SU-DHL-6 (cell line): ENCODE results near the gene P2RX6.

ENCODE experiments used
- H2AFZ ChIP-seq: fragments of 200-600 bp; sonication (generic); 2 replicates; pipeline ENCODE4 v1.6.1; 2014; ENCODE audit warnings: low read depth, mild to moderate bottlenecking, moderate library complexity, mixed read lengths, antibody characterized with exemption, low read length; ENCODE audit not compliant: severe bottlenecking
- H3F3A ChIP-seq: fragments of 200-600 bp; shearing (Covaris generic); 2 replicates; pipeline ENCODE4 v1.6.0; 2016; ENCODE audit warnings: antibody characterized with exemption, mild to moderate bottlenecking; ENCODE audit not compliant: insufficient read depth
- H3K27ac ChIP-seq: fragments of 200-600 bp; sonication (generic); 2 replicates; pipeline ENCODE4 v1.5.1; 2016; ENCODE audit warnings: low read depth, mild to moderate bottlenecking, low read length, moderate library complexity, mixed read lengths
- H3K27me3 ChIP-seq: fragments of 200-600 bp; sonication (generic), shearing (Covaris generic); 2 replicates; pipeline ENCODE4 v1.6.0; 2014; ENCODE audit warnings: mild to moderate bottlenecking, low read length
- H3K36me3 ChIP-seq: fragments of 200-600 bp; sonication (generic); 2 replicates; pipeline ENCODE4 v1.6.1; 2014; ENCODE audit warnings: mild to moderate bottlenecking, low read length, mixed read lengths
- H3K4me2 ChIP-seq: fragments of 300-600, 200-600 bp; shearing (Covaris generic), sonication (generic); 2 replicates; pipeline ENCODE4 v1.6.0; 2014; ENCODE audit warnings: low read length, low read depth, mild to moderate bottlenecking; ENCODE audit not compliant: poor library complexity, severe bottlenecking
- H3K4me3 ChIP-seq: fragments of 200-600 bp; sonication (generic); 2 replicates; pipeline ENCODE4 v1.5.1; 2014; ENCODE audit warnings: antibody characterized with exemption, low read length, mild to moderate bottlenecking, mixed read lengths; ENCODE audit not compliant: insufficient read depth, poor library complexity, severe bottlenecking
- H3K79me2 ChIP-seq: fragments of 200-600 bp; sonication (generic); 2 replicates; pipeline ENCODE4 v1.6.1; 2014; ENCODE audit warnings: mild to moderate bottlenecking, low read length, moderate library complexity; ENCODE audit not compliant: insufficient read depth
- H3K9ac ChIP-seq: fragments of 200-600 bp; sonication (generic); 2 replicates; pipeline ENCODE4 v1.7.0; 2014; ENCODE audit warnings: mild to moderate bottlenecking, low read length
- H3K9me2 ChIP-seq: fragments of 200-600 bp; sonication (generic); replicated peaks from 2 replicates; pipeline ENCODE4 v1.6.1; 2014; ENCODE audit warnings: low read length; ENCODE audit not compliant: insufficient read depth
- H3K9me3 ChIP-seq: fragments of 200-600 bp; sonication (generic); 2 replicates; pipeline ENCODE4 v1.6.1; 2014; ENCODE audit warnings: low read length, mixed read lengths; ENCODE audit not compliant: insufficient read depth
- H4K20me1 ChIP-seq: fragments of 200-600 bp; sonication (generic); 2 replicates; pipeline ENCODE4 v1.6.1; 2014; ENCODE audit warnings: low read depth, mild to moderate bottlenecking, antibody characterized with exemption, low read length, moderate library complexity, mixed read lengths
- CTCF ChIP-seq: fragments of 200-600 bp; sonication (generic); IDR thresholded peaks from one replicate; pipeline ENCODE4 v1.5.1; 2017; ENCODE audit warnings: antibody characterized with exemption, mild to moderate bottlenecking, low read length, moderate library complexity; ENCODE audit not compliant: insufficient read depth, poor library complexity, severe bottlenecking
- EZH2phosphoT487 ChIP-seq: fragments of 200-600 bp; sonication (generic), shearing (Covaris generic); conservative IDR thresholded peaks from 2 replicates; pipeline ENCODE4 v1.6.1; 2018; ENCODE audit warnings: mild to moderate bottlenecking, antibody characterized with exemption, low read length, moderate library complexity, mixed read lengths

P2RX6 gene

GRCh38 chr22:20972933-20973577 lies 41.9 kb upstream of the P2RX6 start:
- H3K27me3 ChIP-seq: no peaks in the 10 kb centered on the region
- no peak overlapping the region for H3K9ac ChIP-seq
- H3K4me2 ChIP-seq: no peak overlapping the region
- H3K27ac ChIP-seq: no peak overlapping the region
- no peaks in the 10 kb centered on the region for H3K9me2 ChIP-seq
- H3K79me2 ChIP-seq: no peaks in the 10 kb centered on the region
- H2AFZ ChIP-seq: no peak overlapping the region
- no peaks in the 10 kb centered on the region for H3K9me3 ChIP-seq
- H4K20me1 ChIP-seq: no peaks in the 10 kb centered on the region
- H3K4me3 ChIP-seq: no peak overlapping the region
- TF ChIP-seq EZH2phosphoT487 (no peak), CTCF (no peak)
- H3K36me3 ChIP-seq: no peaks in the 10 kb centered on the region
- no peaks in the 10 kb centered on the region for H3F3A ChIP-seq

GRCh38 chr22:20973634-20974286 lies 41.2 kb upstream of the P2RX6 start:
- H3K4me2 ChIP-seq: no peak overlapping the region
- no peaks in the 10 kb centered on the region for H4K20me1 ChIP-seq
- H3K27me3 ChIP-seq: no peaks in the 10 kb centered on the region
- no peaks in the 10 kb centered on the region for H3F3A ChIP-seq
- no peaks in the 10 kb centered on the region for H3K9me3 ChIP-seq
- no peaks in the 10 kb centered on the region for H3K79me2 ChIP-seq
- H2AFZ ChIP-seq: no peak overlapping the region
- H3K27ac ChIP-seq: no peak overlapping the region
- H3K9me2 ChIP-seq: no peaks in the 10 kb centered on the region
- H3K9ac ChIP-seq: no peak overlapping the region
- no peak overlapping the region for H3K4me3 ChIP-seq
- no peaks in the 10 kb centered on the region for H3K36me3 ChIP-seq
- TF ChIP-seq CTCF: no peak
- no peak for TF ChIP-seq EZH2phosphoT487

- no peaks in the 10 kb centered on the region for H4K20me1 ChIP-seq
These were observed 40.5 kb upstream of the P2RX6 start for GRCh38 chr22:20974336-20974955.

More at GRCh38 chr22:20974336-20974955, 40.5 kb upstream of the P2RX6 start:
- Histone ChIP-seq H3K4me3 (no peak overlapping the region), H3K9ac (no peak overlapping the region), H3K27me3 (no peaks in the 10 kb centered on the region), H3F3A (no peaks in the 10 kb centered on the region), H2AFZ (no peak overlapping the region), H3K79me2 (no peaks in the 10 kb centered on the region), H3K36me3 (no peaks in the 10 kb centered on the region), H3K9me2 (no peaks in the 10 kb centered on the region), H3K4me2 (no peak overlapping the region), H3K9me3 (no peaks in the 10 kb centered on the region), H3K27ac (no peak overlapping the region)
- no peak for TF ChIP-seq CTCF
- TF ChIP-seq EZH2phosphoT487: no peak
